Nephron progenitor cell (in vitro differentiated cells): ENCODE data around the gene PTPRR.

ENCODE experiments used
- DNase-seq: peaks from one replicate; pipeline ENCODE4 v3.0.0; 2021
- H3K27ac Mint-ChIP-seq: 2 replicates; pipeline ENCODE4 v1.8.0; 2021; ENCODE audit warnings: mild to moderate bottlenecking, moderate library complexity, mixed read lengths
- H3K27me3 Mint-ChIP-seq: 2 replicates; pipeline ENCODE4 v1.8.0; 2021; ENCODE audit warnings: mild to moderate bottlenecking, low read depth, mixed read lengths; ENCODE audit not compliant: poor library complexity
- H3K36me3 Mint-ChIP-seq: 2 replicates; pipeline ENCODE4 v1.8.0; 2021; ENCODE audit warnings: low read depth, mixed read lengths
- H3K4me1 Mint-ChIP-seq: 2 replicates; pipeline ENCODE4 v1.8.0; 2021; ENCODE audit warnings: mixed read lengths
- H3K4me3 Mint-ChIP-seq: 2 replicates; pipeline ENCODE4 v1.8.0; 2021; ENCODE audit warnings: mild to moderate bottlenecking, moderate library complexity, mixed read lengths
- H3K9me3 Mint-ChIP-seq: 2 replicates; pipeline ENCODE4 v1.8.0; 2021; ENCODE audit warnings: mild to moderate bottlenecking, moderate library complexity, mixed read lengths
- TF ChIP-seq, protein P1 (sequence below): fragments of 200-600 bp; sonication (generic); IDR thresholded peaks from 2 replicates; pipeline ENCODE4 v1.5.0; 2021; ENCODE audit warnings: antibody characterized with exemption

PTPRR gene

DNA sequence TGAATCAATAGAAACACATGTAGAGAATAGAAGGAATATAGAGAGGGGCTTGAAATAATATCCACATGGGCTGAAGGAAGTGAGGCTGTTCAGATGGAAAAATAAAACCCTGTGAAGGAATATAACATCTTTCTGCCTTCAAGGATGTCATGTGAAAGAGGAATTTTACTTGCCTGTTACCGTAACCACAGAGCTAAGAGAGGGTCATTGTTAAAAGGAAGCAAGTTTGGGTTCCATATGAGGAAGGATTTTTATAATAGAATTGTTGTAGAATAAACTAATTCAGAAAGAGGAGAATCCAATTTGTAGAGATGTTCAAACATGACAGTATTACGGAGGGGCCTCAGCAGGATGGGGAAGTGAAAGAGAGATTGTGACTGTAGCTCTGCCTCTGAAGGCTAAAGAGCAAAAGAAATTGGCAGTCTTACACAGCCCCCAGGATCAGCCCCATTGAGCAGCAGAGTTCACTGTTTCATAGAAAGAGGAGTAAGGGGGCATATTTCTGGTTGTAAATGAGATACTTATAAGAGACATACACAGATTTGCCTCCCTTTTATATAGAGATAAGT is 41.8 kb upstream of the PTPRR start:
- Mint-ChIP-seq H3K36me3 (peaks cover 13% of the 10 kb centered on the region), H3K27me3 (peaks cover 2% of the 10 kb centered on the region), H3K4me3 (no peak overlapping the region), H3K27ac (peak overlapping the region; percentile 76), H3K4me1 (peaks cover 36% of the 10 kb centered on the region), H3K9me3 (peaks cover 20% of the 10 kb centered on the region)
- DNase-seq, result no peak
- TF ChIP-seq, protein P1, sequence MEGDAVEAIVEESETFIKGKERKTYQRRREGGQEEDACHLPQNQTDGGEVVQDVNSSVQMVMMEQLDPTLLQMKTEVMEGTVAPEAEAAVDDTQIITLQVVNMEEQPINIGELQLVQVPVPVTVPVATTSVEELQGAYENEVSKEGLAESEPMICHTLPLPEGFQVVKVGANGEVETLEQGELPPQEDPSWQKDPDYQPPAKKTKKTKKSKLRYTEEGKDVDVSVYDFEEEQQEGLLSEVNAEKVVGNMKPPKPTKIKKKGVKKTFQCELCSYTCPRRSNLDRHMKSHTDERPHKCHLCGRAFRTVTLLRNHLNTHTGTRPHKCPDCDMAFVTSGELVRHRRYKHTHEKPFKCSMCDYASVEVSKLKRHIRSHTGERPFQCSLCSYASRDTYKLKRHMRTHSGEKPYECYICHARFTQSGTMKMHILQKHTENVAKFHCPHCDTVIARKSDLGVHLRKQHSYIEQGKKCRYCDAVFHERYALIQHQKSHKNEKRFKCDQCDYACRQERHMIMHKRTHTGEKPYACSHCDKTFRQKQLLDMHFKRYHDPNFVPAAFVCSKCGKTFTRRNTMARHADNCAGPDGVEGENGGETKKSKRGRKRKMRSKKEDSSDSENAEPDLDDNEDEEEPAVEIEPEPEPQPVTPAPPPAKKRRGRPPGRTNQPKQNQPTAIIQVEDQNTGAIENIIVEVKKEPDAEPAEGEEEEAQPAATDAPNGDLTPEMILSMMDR, result no peak

DNA sequence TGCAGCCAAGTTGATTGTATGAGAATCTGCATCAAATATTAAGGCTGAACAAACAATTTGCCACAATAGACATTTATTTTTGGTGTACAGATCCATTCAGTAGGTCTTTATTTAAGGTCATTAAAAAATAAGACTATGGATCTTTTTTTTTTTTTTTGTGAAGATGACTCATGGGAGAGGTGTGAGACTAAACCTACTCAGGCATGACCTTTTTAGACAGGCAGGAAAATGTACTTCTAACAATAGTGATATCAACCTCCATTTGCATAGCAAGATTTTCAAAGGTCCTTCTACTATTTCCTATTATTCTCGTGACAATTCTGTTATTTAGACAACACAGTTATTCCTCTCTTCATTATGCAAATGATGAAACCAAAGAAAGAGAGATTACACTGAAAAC is 39.9 kb upstream of the PTPRR start:
- TF ChIP-seq, protein P1, result no peak
- Mint-ChIP-seq H3K4me3 (no peak overlapping the region), H3K27ac (no peak overlapping the region), H3K36me3 (peaks cover 13% of the 10 kb centered on the region), H3K9me3 (peaks cover 20% of the 10 kb centered on the region), H3K27me3 (peaks cover 2% of the 10 kb centered on the region), H3K4me1 (peaks cover 34% of the 10 kb centered on the region)
- no peak for DNase-seq

DNA sequence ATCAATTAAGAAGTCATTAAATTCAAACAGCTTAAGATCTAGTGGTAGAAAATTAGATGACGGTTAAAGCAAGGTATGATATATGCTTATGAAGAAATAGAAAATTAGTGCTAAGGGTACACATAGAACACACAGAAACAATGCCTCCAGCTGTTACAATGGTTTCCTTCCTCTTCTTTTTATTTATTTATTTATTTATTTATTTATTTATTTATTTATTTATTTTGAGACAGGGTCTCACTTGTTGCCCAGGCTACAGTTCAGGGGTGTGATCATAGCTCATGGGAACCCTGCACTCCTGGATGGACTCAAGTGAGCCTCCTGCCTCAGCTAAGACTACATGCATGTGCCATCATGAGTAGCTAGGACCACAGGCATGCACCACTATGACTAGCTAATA is 34.9 kb upstream of the PTPRR start:
- TF ChIP-seq, protein P1, result no peak
- Mint-ChIP-seq H3K27me3 (peaks cover 2% of the 10 kb centered on the region), H3K4me1 (no peaks in the 10 kb centered on the region), H3K27ac (no peak overlapping the region), H3K9me3 (peaks cover 20% of the 10 kb centered on the region), H3K36me3 (peaks cover 13% of the 10 kb centered on the region), H3K4me3 (no peak overlapping the region)
- no peak for DNase-seq

DNA sequence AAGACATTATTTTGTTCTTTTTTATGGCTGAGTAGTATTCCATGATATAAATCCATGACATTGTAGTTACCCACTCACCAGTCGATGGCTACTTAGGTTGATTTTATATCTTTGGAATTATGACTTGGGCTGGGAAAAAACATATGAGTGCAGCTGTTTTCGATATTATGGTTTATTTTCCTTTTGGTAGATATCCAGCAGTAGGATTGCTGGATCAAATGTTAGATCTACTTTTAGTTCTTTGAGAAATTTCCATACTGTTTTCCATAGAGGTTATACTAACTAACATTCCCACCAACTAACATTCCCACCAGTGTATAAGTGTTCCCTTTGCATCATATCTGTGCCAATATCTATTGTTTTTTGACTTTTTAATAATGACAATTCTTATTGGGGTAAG is 29.9 kb upstream of the PTPRR start:
- peaks cover 2% of the 10 kb centered on the region for H3K27me3 Mint-ChIP-seq
- H3K4me3 Mint-ChIP-seq, result no peak overlapping the region
- no peak overlapping the region for H3K27ac Mint-ChIP-seq
- no peaks in the 10 kb centered on the region for H3K9me3 Mint-ChIP-seq
- no peak for DNase-seq
- no peaks in the 10 kb centered on the region for H3K36me3 Mint-ChIP-seq
- TF ChIP-seq, protein P1, result no peak
- H3K4me1 Mint-ChIP-seq, result no peaks in the 10 kb centered on the region

DNA sequence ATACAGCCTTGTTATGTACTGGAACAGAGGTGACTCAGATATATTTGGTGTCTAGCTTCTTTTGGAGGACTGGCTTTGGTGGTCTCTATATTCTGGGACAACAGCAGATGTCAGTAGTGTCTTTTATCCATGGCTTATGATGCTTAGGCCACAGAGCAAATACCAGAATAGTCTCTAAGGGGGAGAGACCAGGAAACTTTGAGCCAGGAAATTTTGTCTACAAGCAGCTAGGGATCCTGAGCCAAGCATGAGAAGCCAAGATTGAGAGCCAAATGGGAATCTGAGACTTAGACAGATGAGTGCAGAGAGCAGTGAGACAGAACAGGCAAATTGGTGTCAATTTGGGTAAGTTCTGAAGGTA is 28.4 kb upstream of the PTPRR start:
- Mint-ChIP-seq H3K4me1 (no peaks in the 10 kb centered on the region), H3K9me3 (no peaks in the 10 kb centered on the region), H3K27ac (no peak overlapping the region), H3K4me3 (no peak overlapping the region), H3K27me3 (peaks cover 3% of the 10 kb centered on the region), H3K36me3 (no peaks in the 10 kb centered on the region)
- TF ChIP-seq, protein P1, result no peak
- no peak for DNase-seq

DNA sequence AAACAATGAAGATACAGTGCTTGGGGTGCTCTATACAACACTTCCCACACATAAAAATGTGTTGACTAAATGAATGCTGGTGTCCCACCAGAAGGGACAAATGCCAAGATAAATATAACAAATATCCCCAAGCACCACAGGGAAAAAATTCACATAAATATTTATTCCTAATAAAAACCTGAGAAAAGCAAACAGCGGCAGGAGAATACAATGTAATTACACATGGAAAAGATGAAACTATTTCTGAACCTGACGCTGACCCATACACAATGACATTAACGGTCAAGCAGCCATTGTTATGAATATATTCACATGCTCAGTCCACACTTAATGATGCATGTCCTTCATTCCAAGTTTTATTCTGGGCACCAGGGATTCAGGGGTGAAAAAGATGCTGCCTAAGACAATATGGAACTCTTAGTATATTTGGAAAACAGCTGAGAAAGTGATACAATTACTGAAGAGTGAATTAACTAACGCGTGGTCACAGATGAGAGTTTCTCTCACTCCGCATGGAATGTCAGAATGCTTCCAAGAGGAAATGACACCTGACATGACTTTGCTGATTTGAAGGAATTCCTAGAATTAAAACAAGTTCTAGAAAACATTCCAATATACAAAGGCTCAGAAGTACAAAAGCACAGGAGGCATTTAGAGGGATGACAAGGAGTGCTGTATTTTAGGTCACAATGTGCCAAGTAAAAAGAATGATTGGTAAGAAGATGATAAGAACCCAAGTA is 27.9 kb upstream of the PTPRR start:
- H3K36me3 Mint-ChIP-seq, result no peaks in the 10 kb centered on the region
- H3K27ac Mint-ChIP-seq, result no peak overlapping the region
- H3K4me1 Mint-ChIP-seq, result no peaks in the 10 kb centered on the region
- DNase-seq, result no peak
- H3K4me3 Mint-ChIP-seq, result no peak overlapping the region
- H3K27me3 Mint-ChIP-seq, result peaks cover 3% of the 10 kb centered on the region
- H3K9me3 Mint-ChIP-seq, result no peaks in the 10 kb centered on the region
- TF ChIP-seq, protein P1, result no peak
